Panc1 (cell line): ENCODE results near the gene EEF1AKMT3. TPM values are rescaled to one million over a fixed set of nuclear protein-coding genes. Genes with fewer than 3 reads are reported as not detected.
A peak's percentile ranks its signal among the peaks of the same experiment; 100 is the strongest.

Experiments used
- ATAC-seq: fragments of 200-7000 bp; cut with Tn5 transposase; 2 replicates; pipeline ENCODE4 v1.9.1; 2020; ENCODE audit warnings: mild to moderate bottlenecking, moderate library complexity
- BruUV-seq: library from RNA; stranded (reverse); fragments of 400-500 nt; replicated peaks from 2 replicates; lab custom pipeline; 2021; lab: Mats Ljungman, UMichigan
- CTCF ChIA-PET: fragments of 300-600 bp; sonication (Branson Sonifier 250); formaldehyde crosslinking; loops from one replicate; lab custom pipeline; 2022; ENCODE audit warnings: antibody characterized with exemption; lab: Charles Lee
- POLR2A ChIA-PET: fragments of 300-600 bp; sonication (Branson Sonifier 250); formaldehyde crosslinking; loops from one replicate; lab custom pipeline; 2022; ENCODE audit warnings: antibody characterized with exemption; lab: Charles Lee
- DNase-seq: peaks from one replicate; pipeline ENCODE4 v3.0.0-alpha.2; 2010; ENCODE audit warnings: low read depth, low spot score
- H3K27ac ChIP-seq: 2 replicates; pipeline ENCODE4 v1.5.1; 2011; ENCODE audit warnings: mild to moderate bottlenecking, low read length, inconsistent platforms
- H3K27me3 ChIP-seq: fragments of 200-500 bp; sonication (Bioruptor generic); 2 replicates; pipeline ENCODE4 v1.6.0; 2014; ENCODE audit warnings: low read length, inconsistent platforms; ENCODE audit not compliant: control insufficient read depth, insufficient read depth
- H3K36me3 ChIP-seq: fragments of 200-500 bp; sonication (Bioruptor generic); 2 replicates; pipeline ENCODE4 v1.5.1; 2014; ENCODE audit warnings: inconsistent platforms, mild to moderate bottlenecking, low read length, moderate library complexity; ENCODE audit not compliant: control insufficient read depth, insufficient read depth
- H3K4me1 ChIP-seq: 2 replicates; pipeline ENCODE4 v1.5.1; 2011; ENCODE audit warnings: inconsistent platforms, mild to moderate bottlenecking, low read length, moderate library complexity; ENCODE audit not compliant: control insufficient read depth, insufficient read depth
- H3K4me3 ChIP-seq, 2 experiments: 2 replicates each; pipeline ENCODE4 v1.5.1; 2011 to 2012; ENCODE audit warnings: low read depth in 2 of 2, low read length in 2 of 2, mild to moderate bottlenecking in 2 of 2, inconsistent platforms in 1 of 2, moderate library complexity in 1 of 2
- H3K9me3 ChIP-seq: fragments of 200-500 bp; sonication (Bioruptor generic); 2 replicates; pipeline ENCODE4 v1.5.1; 2014; ENCODE audit warnings: low read depth, mild to moderate bottlenecking, inconsistent platforms, low read length, moderate library complexity; ENCODE audit not compliant: control insufficient read depth, insufficient read depth
- CTCF ChIP-seq: fragments of 450-650 bp; IDR thresholded peaks from 2 replicates; pipeline ENCODE4 v1.5.1; 2017; ENCODE audit warnings: mild to moderate bottlenecking
- POLR2AphosphoS5 ChIP-seq: IDR thresholded peaks from 2 replicates; pipeline ENCODE4 v1.6.1; 2012; ENCODE audit warnings: mild to moderate bottlenecking, low read depth, low read length, moderate library complexity
- REST ChIP-seq, 2 experiments: IDR thresholded peaks; 2 replicates each; pipeline ENCODE4 v1.6.1; 2011 to 2012; ENCODE audit warnings: low read depth in 2 of 2, control low read depth in 1 of 2, low read length in 1 of 2, mild to moderate bottlenecking in 1 of 2, moderate library complexity in 1 of 2; ENCODE audit not compliant: insufficient read depth in 1 of 2
- SIN3A ChIP-seq: IDR thresholded peaks from 2 replicates; pipeline ENCODE4 v1.6.1; 2012; ENCODE audit warnings: low read depth, mild to moderate bottlenecking, low read length, moderate library complexity, borderline replicate concordance; ENCODE audit not compliant: insufficient read depth
- TCF7L2 ChIP-seq: IDR thresholded peaks from 2 replicates; pipeline ENCODE4 v1.6.1; 2011; ENCODE audit warnings: mild to moderate bottlenecking, low read depth, low read length, inconsistent platforms
- in situ Hi-C: cut with HindIII; loops from 2 replicates; pipeline ENCODE4 v1.10.0; 2016; ENCODE audit warnings: low sequenced_read_pairs, low pct_unique_long_range_greater_than_20kb
- intact Hi-C: fragments of 100-400 bp; cut with micrococcal nuclease; formaldehyde crosslinking; loops from one replicate; pipeline ENCODE4 v1.10.0; 2022; ENCODE audit not compliant: unreplicated experiment
- total RNA-seq: library from RNA; stranded (reverse); gene quantifications from one replicate; pipeline ENCODE4 v1.2.1, GENCODE V29; 2021; ENCODE audit not compliant: unreplicated experiment

EEF1AKMT3 gene
- total RNA-seq, 1 experiment from 2014 or later: 7.4 TPM

- no peak for DNase-seq
- peak overlapping the region; percentile 76 to 83 for H3K4me3 ChIP-seq
- H3K27ac ChIP-seq: peak overlapping the region; percentile 84
- ChIA-PET POLR2A (no interaction called here), CTCF (interaction anchor here (0.6 to 1.0 kb wide), 5 partner anchors 10 to 61 kb away, joined by 3 to 6 read pairs (median 3); partner anchors contain the start of gene CYP27B1)
- H3K9me3 ChIP-seq: no peaks in the 10 kb centered on the region
- H3K27me3 ChIP-seq: no peaks in the 10 kb centered on the region
- no peaks in the 10 kb centered on the region; the same call in none of the 2 replicates for H3K36me3 ChIP-seq
- BruUV-seq: no TSS peak
- H3K4me1 ChIP-seq: peaks cover 4% of the 10 kb centered on the region
- in situ Hi-C loops: no loop called here
- intact Hi-C loops: no loop called here
- TF ChIP-seq CTCF (no peak), REST (IDR thresholded peaks at IDR 0.05; ENCODE audit: insufficient read depth in 1 of 2, low read depth in 2 of 2, low read length in 1 of 2) (no peak), TCF7L2 (no peak), POLR2AphosphoS5 (no peak)
- ATAC-seq: no peak
Observed at GRCh38 chr12:57783466-57783801, 11.0 kb downstream of the EEF1AKMT3 start.

GRCh38 chr12:57783861-57784260, 11.4 kb downstream of the EEF1AKMT3 start:
- in situ Hi-C loops (no loop called here), intact Hi-C loops (no loop called here)
- ChIA-PET POLR2A (no interaction called here), CTCF (interaction anchor here (0.6 to 1.0 kb wide), 2 partner anchors 27 to 61 kb away, joined by 3 to 6 read pairs; no protein-coding TSS in a partner anchor)
- Histone ChIP-seq H3K9me3 (no peaks in the 10 kb centered on the region), H3K27ac (no peak overlapping the region), H3K27me3 (no peaks in the 10 kb centered on the region), H3K4me3 (peak overlapping the region in 1 of 2 experiments; percentile 76; a peak in 2 of 4 replicates), H3K4me1 (peaks cover 4% of the 10 kb centered on the region), H3K36me3 (no peaks in the 10 kb centered on the region; the same call in none of the 2 replicates)
- TSS peak; percentile 78 for BruUV-seq
- no peak for DNase-seq
- TF ChIP-seq REST (IDR thresholded peaks at IDR 0.05; ENCODE audit: insufficient read depth in 1 of 2, low read depth in 2 of 2, low read length in 1 of 2): no peak
- TF ChIP-seq CTCF: no peak
- TF ChIP-seq TCF7L2: no peak
- no peak for TF ChIP-seq SIN3A
- no peak for TF ChIP-seq POLR2AphosphoS5
- ATAC-seq: no peak
